Endodermal cell (in vitro differentiated cells): ENCODE measurements around the gene VAPB. TPM values are rescaled to one million over a fixed set of nuclear protein-coding genes. Genes with fewer than 3 reads are reported as not detected.

Experiments used
- DNase-seq: peaks from one replicate; pipeline ENCODE4 v3.0.0-alpha.2; 2017
- H3K27ac ChIP-seq: 2 replicates; pipeline ENCODE4 v1.5.1; 2013; ENCODE audit warnings: mild to moderate bottlenecking, low read depth, low read length, moderate library complexity
- H3K27me3 ChIP-seq: 2 replicates; pipeline ENCODE4 v1.6.1; 2013; ENCODE audit warnings: mild to moderate bottlenecking, low read length, moderate library complexity; ENCODE audit not compliant: insufficient read depth, control insufficient read depth, poor library complexity, severe bottlenecking
- H3K36me3 ChIP-seq: 2 replicates; pipeline ENCODE4 v1.7.0; 2013; ENCODE audit warnings: mild to moderate bottlenecking, low read length, moderate library complexity; ENCODE audit not compliant: control insufficient read depth, insufficient read depth
- H3K4me1 ChIP-seq: one replicate; pipeline ENCODE4 v1.7.0; 2013; ENCODE audit warnings: low read length; ENCODE audit not compliant: control insufficient read depth, insufficient read depth
- H3K4me3 ChIP-seq: 2 replicates; pipeline ENCODE4 v1.5.1; 2013; ENCODE audit warnings: mild to moderate bottlenecking, low read length, moderate library complexity
- H3K9ac ChIP-seq: 2 replicates; pipeline ENCODE4 v1.6.1; 2013; ENCODE audit warnings: mild to moderate bottlenecking, low read length, moderate library complexity; ENCODE audit not compliant: poor library complexity, severe bottlenecking; ENCODE audit errors: extremely low read depth
- H3K9me3 ChIP-seq: 2 replicates; pipeline ENCODE4 v1.6.1; 2013; ENCODE audit warnings: mild to moderate bottlenecking, low read length, moderate library complexity; ENCODE audit not compliant: control insufficient read depth
- H3K27ac Mint-ChIP-seq: 2 replicates; pipeline ENCODE4 v1.8.0; 2020; ENCODE audit warnings: mixed read lengths
- H3K27me3 Mint-ChIP-seq: 2 replicates; pipeline ENCODE4 v1.8.0; 2021; ENCODE audit warnings: mild to moderate bottlenecking, mixed read lengths; ENCODE audit not compliant: insufficient read depth
- H3K36me3 Mint-ChIP-seq: 2 replicates; pipeline ENCODE4 v1.8.0; 2020; ENCODE audit warnings: low read depth, mixed read lengths
- H3K4me1 Mint-ChIP-seq: 2 replicates; pipeline ENCODE4 v1.8.0; 2020; ENCODE audit warnings: mixed read lengths
- H3K4me3 Mint-ChIP-seq: 2 replicates; pipeline ENCODE4 v1.8.0; 2020; ENCODE audit warnings: mild to moderate bottlenecking, moderate library complexity, mixed read lengths
- H3K9me3 Mint-ChIP-seq: 2 replicates; pipeline ENCODE4 v1.8.0; 2020; ENCODE audit warnings: mild to moderate bottlenecking, mixed read lengths
- WGBS, 2 experiments: methylation state at CpG; one replicate each; pipeline versions ENCODE4 v1.1.5 to v1.1.7; 2013; ENCODE audit warnings: missing lambda C conversion rate in 2 of 2, mixed read lengths in 1 of 2; ENCODE audit not compliant: insufficient coverage in 1 of 2, insufficient read length in 1 of 2; 5-methylcytosine and 5-hydroxymethylcytosine counted together
- total RNA-seq, 2 donors: library from RNA; stranded (reverse); fragmentation: NEBNext Ultra II Directional in 1 of 2; extraction: Animal tissue kit (Norgen Biotek cat#: 25700) in 1 of 2; gene quantifications; 2 replicates in 1 of 2; 3 replicates in 1 of 2; pipeline ENCODE4 v1.2.1, GENCODE V29; 2021
- TF ChIP-seq, protein P1 (sequence below): fragments of 200-600 bp; sonication (generic); conservative IDR thresholded peaks from 2 replicates; pipeline ENCODE4 v1.5.0; 2021; ENCODE audit warnings: antibody characterized with exemption, mild to moderate bottlenecking

VAPB gene
- total RNA-seq, 2 donors from 2014 or later = 47.3 to 47.5 TPM

DNA sequence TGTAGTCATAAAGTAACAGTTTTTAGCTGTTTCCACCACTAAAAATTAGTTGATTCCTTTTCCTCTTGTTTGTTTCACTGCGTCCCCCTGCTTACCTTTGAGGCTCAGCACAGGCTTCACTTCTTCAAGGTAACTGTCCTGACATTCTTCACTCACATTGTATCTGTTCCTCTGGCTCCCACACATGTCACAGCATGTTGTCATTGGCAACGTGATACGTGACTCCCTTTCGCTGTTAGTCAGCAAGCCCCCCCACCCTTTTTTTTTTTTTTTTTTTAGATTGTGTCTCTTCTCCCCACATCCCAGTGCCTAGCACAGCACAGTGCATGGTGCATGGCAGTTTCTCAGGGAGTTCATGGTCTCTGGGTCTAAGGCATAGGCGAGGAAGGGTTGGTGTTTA lies 13.3 kb downstream of the VAPB start:
- no peak overlapping the region for H3K27ac ChIP-seq
- H3K27ac Mint-ChIP-seq = no peak overlapping the region
- no peak for DNase-seq
- TF ChIP-seq, protein P1, sequence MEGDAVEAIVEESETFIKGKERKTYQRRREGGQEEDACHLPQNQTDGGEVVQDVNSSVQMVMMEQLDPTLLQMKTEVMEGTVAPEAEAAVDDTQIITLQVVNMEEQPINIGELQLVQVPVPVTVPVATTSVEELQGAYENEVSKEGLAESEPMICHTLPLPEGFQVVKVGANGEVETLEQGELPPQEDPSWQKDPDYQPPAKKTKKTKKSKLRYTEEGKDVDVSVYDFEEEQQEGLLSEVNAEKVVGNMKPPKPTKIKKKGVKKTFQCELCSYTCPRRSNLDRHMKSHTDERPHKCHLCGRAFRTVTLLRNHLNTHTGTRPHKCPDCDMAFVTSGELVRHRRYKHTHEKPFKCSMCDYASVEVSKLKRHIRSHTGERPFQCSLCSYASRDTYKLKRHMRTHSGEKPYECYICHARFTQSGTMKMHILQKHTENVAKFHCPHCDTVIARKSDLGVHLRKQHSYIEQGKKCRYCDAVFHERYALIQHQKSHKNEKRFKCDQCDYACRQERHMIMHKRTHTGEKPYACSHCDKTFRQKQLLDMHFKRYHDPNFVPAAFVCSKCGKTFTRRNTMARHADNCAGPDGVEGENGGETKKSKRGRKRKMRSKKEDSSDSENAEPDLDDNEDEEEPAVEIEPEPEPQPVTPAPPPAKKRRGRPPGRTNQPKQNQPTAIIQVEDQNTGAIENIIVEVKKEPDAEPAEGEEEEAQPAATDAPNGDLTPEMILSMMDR = no peak
- H3K4me3 Mint-ChIP-seq = no peak overlapping the region
- peaks cover 18% of the 10 kb centered on the region for H3K36me3 ChIP-seq
- H3K27me3 ChIP-seq = no peaks in the 10 kb centered on the region
- no peaks in the 10 kb centered on the region for H3K9me3 ChIP-seq
- WGBS, 2 experiments = 90 to 94% methylated on average over 2 to 5 of the region's 5 CpGs
- no peak overlapping the region for H3K9ac ChIP-seq
- H3K4me1 ChIP-seq = peaks cover 3% of the 10 kb centered on the region
- no peaks in the 10 kb centered on the region for H3K9me3 Mint-ChIP-seq
- H3K36me3 Mint-ChIP-seq = peaks cover 5% of the 10 kb centered on the region
- H3K27me3 Mint-ChIP-seq = no peaks in the 10 kb centered on the region
- peaks cover 13% of the 10 kb centered on the region for H3K4me1 Mint-ChIP-seq
- no peak overlapping the region for H3K4me3 ChIP-seq

GRCh38 chr20:58402827-58403226 lies 13.8 kb downstream of the VAPB start:
- Mint-ChIP-seq H3K4me3 (no peak overlapping the region), H3K4me1 (peaks cover 15% of the 10 kb centered on the region), H3K27me3 (no peaks in the 10 kb centered on the region), H3K9me3 (no peaks in the 10 kb centered on the region), H3K36me3 (peaks cover 5% of the 10 kb centered on the region), H3K27ac (no peak overlapping the region)
- 90 to 93% methylated on average over 4 to 5 of the region's 5 CpGs for WGBS, 2 experiments
- H3K4me1 ChIP-seq = peaks cover 3% of the 10 kb centered on the region
- no peaks in the 10 kb centered on the region for H3K27me3 ChIP-seq
- H3K9me3 ChIP-seq = no peaks in the 10 kb centered on the region
- TF ChIP-seq, protein P1 = no peak
- no peak overlapping the region for H3K27ac ChIP-seq
- H3K9ac ChIP-seq = no peak overlapping the region
- no peak for DNase-seq
- H3K4me3 ChIP-seq = no peak overlapping the region
- peaks cover 13% of the 10 kb centered on the region for H3K36me3 ChIP-seq

GRCh38 chr20:58403272-58403671 lies 14.2 kb downstream of the VAPB start:
- Mint-ChIP-seq H3K4me3 (no peak overlapping the region), H3K27me3 (no peaks in the 10 kb centered on the region), H3K36me3 (peaks cover 2% of the 10 kb centered on the region), H3K27ac (no peak overlapping the region), H3K9me3 (no peaks in the 10 kb centered on the region), H3K4me1 (peaks cover 19% of the 10 kb centered on the region)
- Histone ChIP-seq H3K27ac (no peak overlapping the region), H3K27me3 (no peaks in the 10 kb centered on the region), H3K36me3 (peaks cover 9% of the 10 kb centered on the region), H3K4me1 (peaks cover 3% of the 10 kb centered on the region), H3K9me3 (no peaks in the 10 kb centered on the region), H3K4me3 (no peak overlapping the region), H3K9ac (no peak overlapping the region)
- no peak for DNase-seq
- WGBS, 2 experiments = 93 to 96% methylated on average over 3 of the region's 3 CpGs
- TF ChIP-seq, protein P1 = no peak
